Skeletal muscle cell (primary cell): Measurements from ENCODE around the gene TBX3.

Source experiments
- DNase-seq: peaks from one replicate; pipeline ENCODE4 v3.0.0-alpha.2; 2010; ENCODE audit warnings: low read depth
- H3K4me3 ChIP-seq: 2 replicates; pipeline ENCODE4 v1.5.1; 2011; ENCODE audit warnings: low read depth, mild to moderate bottlenecking, control low read depth, low read length, moderate library complexity

The TBX3 gene

GRCh38 chr12:114655934-114656749, 27.8 kb downstream of the TBX3 start:
- H3K4me3 ChIP-seq, result no peak overlapping the region
- DNase-seq, result peak; percentile 87

GRCh38 chr12:114649585-114649984, 34.4 kb downstream of the TBX3 start:
- DNase-seq, result no peak
- H3K4me3 ChIP-seq, result no peak overlapping the region

DNA sequence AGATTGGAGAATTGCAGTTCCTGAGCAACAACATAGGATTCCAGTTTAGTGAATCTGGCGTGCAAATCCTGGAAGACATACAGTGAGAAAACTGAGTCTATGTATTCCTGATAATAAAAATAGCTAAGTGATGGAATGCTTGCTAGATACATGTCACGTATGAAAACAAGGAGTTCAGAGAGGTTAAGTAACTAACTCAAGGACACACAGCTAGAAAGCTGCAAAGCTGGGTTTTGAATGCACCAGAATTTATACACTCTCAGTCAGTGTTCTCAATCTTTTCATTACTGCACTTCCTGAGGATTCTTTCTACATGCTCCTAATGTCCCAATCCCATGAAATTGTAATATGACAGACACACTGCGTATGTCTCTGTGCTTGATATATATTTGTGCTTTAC, 35.3 kb downstream of the TBX3 start:
- H3K4me3 ChIP-seq, result no peak overlapping the region
- no peak for DNase-seq

GRCh38 chr12:114638790-114639435, 45.1 kb downstream of the TBX3 start:
- H3K4me3 ChIP-seq, result no peak overlapping the region
- no peak for DNase-seq

GRCh38 chr12:114636723-114637480, 47.1 kb downstream of the TBX3 start:
- no peak for DNase-seq
- no peak overlapping the region for H3K4me3 ChIP-seq

DNA sequence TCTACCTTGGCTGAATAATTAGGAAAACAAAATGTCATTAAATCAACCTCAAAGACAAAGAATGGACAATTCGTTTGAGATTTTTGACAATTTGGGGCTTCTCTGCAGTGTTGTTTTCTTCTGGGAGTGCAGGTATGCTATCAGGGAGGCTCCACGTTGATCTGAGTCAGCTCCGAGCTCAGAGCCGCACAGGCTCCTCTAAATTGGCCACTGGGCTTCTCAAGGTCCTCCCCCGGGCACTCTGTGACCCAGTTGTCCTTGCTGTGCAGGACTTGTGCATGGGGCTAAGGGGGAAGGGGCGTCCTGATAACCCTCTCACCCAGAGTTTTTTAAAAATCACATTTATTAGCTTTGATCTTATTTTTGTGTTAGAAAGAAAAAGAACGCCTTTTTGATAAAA, 52.7 kb downstream of the TBX3 start:
- DNase-seq, result no peak
- H3K4me3 ChIP-seq, result no peak overlapping the region

GRCh38 chr12:114628199-114628598, 55.8 kb downstream of the TBX3 start:
- no peak overlapping the region for H3K4me3 ChIP-seq
- no peak for DNase-seq

GRCh38 chr12:114627393-114627792, 56.6 kb downstream of the TBX3 start:
- H3K4me3 ChIP-seq, result no peak overlapping the region
- DNase-seq, result no peak

DNA sequence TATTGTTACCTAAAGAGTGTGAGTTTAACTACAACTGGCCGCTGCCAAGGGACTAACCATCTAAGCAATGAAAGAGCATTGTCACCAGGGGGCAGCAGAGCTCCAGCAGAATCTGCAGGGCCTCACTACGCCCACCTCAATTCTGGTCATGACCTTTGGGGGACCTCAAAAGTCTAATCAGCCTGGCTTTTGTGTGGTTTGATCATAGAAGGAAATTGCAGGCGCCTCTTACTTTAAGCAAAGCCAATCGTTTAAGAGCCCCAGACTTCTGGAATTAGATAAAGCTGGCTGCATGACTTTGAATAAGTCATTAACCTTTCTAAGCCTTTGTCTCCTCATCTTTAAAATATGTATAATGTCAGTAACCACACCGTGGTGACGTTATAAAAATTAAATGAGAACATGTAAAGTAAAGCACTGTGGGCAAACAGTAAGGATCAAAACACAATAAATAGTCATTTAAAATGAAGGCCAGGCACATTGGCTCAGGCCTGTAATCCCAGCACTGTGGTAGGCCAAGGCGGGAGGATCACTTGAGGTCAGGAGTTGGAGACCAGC, 58.6 kb downstream of the TBX3 start:
- no peak overlapping the region for H3K4me3 ChIP-seq
- DNase-seq, result peak; percentile 29

DNA sequence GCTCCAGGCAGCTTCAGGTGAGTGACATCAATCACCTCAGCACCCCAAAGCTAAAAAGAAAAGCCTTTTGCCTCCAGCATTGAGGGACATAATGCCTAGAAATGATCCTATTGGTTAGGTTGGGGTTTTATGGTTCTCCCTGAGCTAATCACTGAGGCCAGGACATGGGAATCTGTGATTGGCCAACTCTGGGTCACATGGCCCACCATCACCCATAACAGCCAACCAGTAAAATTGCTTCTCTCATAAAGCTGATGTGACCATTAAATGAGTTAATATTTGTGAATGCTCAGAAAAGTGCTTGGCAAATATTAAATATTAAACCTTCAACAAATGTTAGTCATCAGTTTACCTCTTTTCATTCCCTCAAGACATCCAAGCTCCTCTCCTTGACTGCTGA, 60.2 kb downstream of the TBX3 start:
- DNase-seq, result no peak
- no peak overlapping the region for H3K4me3 ChIP-seq
